SK-N-SH treated with all-trans-retinoic acid at 6 μM for 48 hours (cell line): ENCODE results near the gene BTK.

Experiments
- CREB5 ChIP-seq: fragments of 250-450 bp; sonication (Bioruptor Pico); IDR thresholded peaks from 2 replicates; pipeline ENCODE4 v1.5.1; 2020; ENCODE audit warnings: low read depth, mild to moderate bottlenecking, moderate library complexity
- GLIS3 ChIP-seq: fragments of 250-450 bp; sonication (Bioruptor Pico); IDR thresholded peaks from 2 replicates; pipeline ENCODE4 v1.5.0; 2020; ENCODE audit warnings: mild to moderate bottlenecking, moderate library complexity
- PATZ1 ChIP-seq: fragments of 250-450 bp; sonication (Bioruptor Pico); IDR thresholded peaks from 2 replicates; pipeline ENCODE4 v1.8.0; 2020; ENCODE audit warnings: mild to moderate bottlenecking, moderate library complexity, borderline replicate concordance
- PPARA ChIP-seq: fragments of 250-450 bp; sonication (Bioruptor Pico); IDR thresholded peaks from 2 replicates; pipeline ENCODE4 v1.5.0; 2020; ENCODE audit warnings: mild to moderate bottlenecking, borderline replicate concordance
- TCF4 ChIP-seq: fragments of 250-450 bp; sonication (Bioruptor Pico); IDR thresholded peaks from 2 replicates; pipeline ENCODE4 v1.8.0; 2021; ENCODE audit warnings: mild to moderate bottlenecking, moderate library complexity, borderline replicate concordance
- TOX ChIP-seq: fragments of 250-450 bp; sonication (Bioruptor Pico); IDR thresholded peaks from 2 replicates; pipeline ENCODE4 v1.8.0; 2021; ENCODE audit warnings: mild to moderate bottlenecking, moderate library complexity, borderline replicate concordance
- ZC3H10 ChIP-seq: fragments of 250-450 bp; sonication (Bioruptor Pico); IDR thresholded peaks from 2 replicates; pipeline ENCODE4 v1.5.1; 2021; ENCODE audit warnings: mild to moderate bottlenecking, moderate library complexity
- ZFP3 ChIP-seq: fragments of 250-450 bp; sonication (Bioruptor Pico); IDR thresholded peaks from 2 replicates; pipeline ENCODE4 v1.5.0; 2020; ENCODE audit warnings: mild to moderate bottlenecking, moderate library complexity
- ZFP30 ChIP-seq: fragments of 450-650 bp; formaldehyde crosslinking; IDR thresholded peaks from 2 replicates; pipeline ENCODE4 v1.5.0; 2022; ENCODE audit warnings: mild to moderate bottlenecking, moderate library complexity
- ZNF70 ChIP-seq: fragments of 450-650 bp; formaldehyde crosslinking; IDR thresholded peaks from 2 replicates; pipeline ENCODE4 v1.5.0; 2020; ENCODE audit warnings: mild to moderate bottlenecking, moderate library complexity
- TF ChIP-seq, protein P1 (sequence below): fragments of 250-450 bp; sonication (Bioruptor Pico); IDR thresholded peaks from 2 replicates; pipeline ENCODE4 v1.8.0; 2021; ENCODE audit warnings: low read depth, mild to moderate bottlenecking, moderate library complexity, borderline replicate concordance
- TF ChIP-seq, protein P2 (sequence below): fragments of 250-450 bp; sonication (Bioruptor Pico); IDR thresholded peaks from 2 replicates; pipeline ENCODE4 v1.5.1; 2021; ENCODE audit warnings: mild to moderate bottlenecking, moderate library complexity

- TF ChIP-seq PPARA (CRISPR knock-in tag) (no peak), TOX (no peak), ZC3H10 (CRISPR knock-in tag) (no peak), GLIS3 (CRISPR knock-in tag) (no peak), CREB5 (no peak), ZFP3 (CRISPR knock-in tag) (no peak), ZFP30 (CRISPR knock-in tag) (no peak), TCF4 (CRISPR knock-in tag) (no peak), ZNF70 (no peak), PATZ1 (CRISPR knock-in tag) (no peak)
- TF ChIP-seq, protein P1, sequence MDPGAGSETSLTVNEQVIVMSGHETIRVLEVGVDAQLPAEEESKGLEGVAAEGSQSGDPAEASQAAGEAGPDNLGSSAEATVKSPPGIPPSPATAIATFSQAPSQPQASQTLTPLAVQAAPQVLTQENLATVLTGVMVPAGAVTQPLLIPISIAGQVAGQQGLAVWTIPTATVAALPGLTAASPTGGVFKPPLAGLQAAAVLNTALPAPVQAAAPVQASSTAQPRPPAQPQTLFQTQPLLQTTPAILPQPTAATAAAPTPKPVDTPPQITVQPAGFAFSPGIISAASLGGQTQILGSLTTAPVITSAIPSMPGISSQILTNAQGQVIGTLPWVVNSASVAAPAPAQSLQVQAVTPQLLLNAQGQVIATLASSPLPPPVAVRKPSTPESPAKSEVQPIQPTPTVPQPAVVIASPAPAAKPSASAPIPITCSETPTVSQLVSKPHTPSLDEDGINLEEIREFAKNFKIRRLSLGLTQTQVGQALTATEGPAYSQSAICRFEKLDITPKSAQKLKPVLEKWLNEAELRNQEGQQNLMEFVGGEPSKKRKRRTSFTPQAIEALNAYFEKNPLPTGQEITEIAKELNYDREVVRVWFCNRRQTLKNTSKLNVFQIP (CRISPR knock-in tag): no peak
- TF ChIP-seq, protein P2, sequence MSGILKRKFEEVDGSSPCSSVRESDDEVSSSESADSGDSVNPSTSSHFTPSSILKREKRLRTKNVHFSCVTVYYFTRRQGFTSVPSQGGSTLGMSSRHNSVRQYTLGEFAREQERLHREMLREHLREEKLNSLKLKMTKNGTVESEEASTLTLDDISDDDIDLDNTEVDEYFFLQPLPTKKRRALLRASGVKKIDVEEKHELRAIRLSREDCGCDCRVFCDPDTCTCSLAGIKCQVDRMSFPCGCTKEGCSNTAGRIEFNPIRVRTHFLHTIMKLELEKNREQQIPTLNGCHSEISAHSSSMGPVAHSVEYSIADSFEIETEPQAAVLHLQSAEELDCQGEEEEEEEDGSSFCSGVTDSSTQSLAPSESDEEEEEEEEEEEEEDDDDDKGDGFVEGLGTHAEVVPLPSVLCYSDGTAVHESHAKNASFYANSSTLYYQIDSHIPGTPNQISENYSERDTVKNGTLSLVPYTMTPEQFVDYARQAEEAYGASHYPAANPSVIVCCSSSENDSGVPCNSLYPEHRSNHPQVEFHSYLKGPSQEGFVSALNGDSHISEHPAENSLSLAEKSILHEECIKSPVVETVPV: no peak
Measured at GRCh38 chrX:101416691-101417090, 30.7 kb upstream of the BTK start.
